ENCODE data around the gene RASSF9. TPM values are rescaled to one million over a fixed set of nuclear protein-coding genes. Genes with fewer than 3 reads are reported as not detected.

Gene RASSF9
- total RNA-seq, 1 donor from 2014 or later = 2.2 TPM

GRCh38 chr12:85833579-85833978 lies 2.6 kb downstream of the RASSF9 start:
- no peak for TF ChIP-seq CTCF (IDR thresholded peaks at IDR 0.05; ENCODE audit: unreplicated experiment)
- H3K9me3 Mint-ChIP-seq (ENCODE audit: unreplicated experiment) = no peaks in the 10 kb centered on the region
- H3K27me3 Mint-ChIP-seq (ENCODE audit: unreplicated experiment) = peaks cover 2% of the 10 kb centered on the region
- no peak for DNase-seq (ENCODE audit: low spot score)
- peaks cover 6% of the 10 kb centered on the region for H3K4me1 Mint-ChIP-seq (ENCODE audit: unreplicated experiment)
- no peak overlapping the region for H3K4me3 Mint-ChIP-seq (ENCODE audit: unreplicated experiment)
- H3K36me3 Mint-ChIP-seq (ENCODE audit: low read depth, unreplicated experiment) = no peaks in the 10 kb centered on the region
- H3K27ac Mint-ChIP-seq (ENCODE audit: unreplicated experiment) = no peak overlapping the region

- TF ChIP-seq CTCF (IDR thresholded peaks at IDR 0.05; ENCODE audit: unreplicated experiment) = no peak
- H3K9me3 Mint-ChIP-seq (ENCODE audit: unreplicated experiment) = no peaks in the 10 kb centered on the region
- H3K4me1 Mint-ChIP-seq (ENCODE audit: unreplicated experiment) = peaks cover 6% of the 10 kb centered on the region
- DNase-seq (ENCODE audit: low spot score) = no peak
- no peaks in the 10 kb centered on the region for H3K36me3 Mint-ChIP-seq (ENCODE audit: low read depth, unreplicated experiment)
- H3K4me3 Mint-ChIP-seq (ENCODE audit: unreplicated experiment) = no peak overlapping the region
- H3K27ac Mint-ChIP-seq (ENCODE audit: unreplicated experiment) = no peak overlapping the region
- peaks cover 2% of the 10 kb centered on the region for H3K27me3 Mint-ChIP-seq (ENCODE audit: unreplicated experiment)
Measured at GRCh38 chr12:85831327-85831990, 4.8 kb downstream of the RASSF9 start.

GRCh38 chr12:85829391-85829790 lies 6.8 kb downstream of the RASSF9 start:
- TF ChIP-seq CTCF (IDR thresholded peaks at IDR 0.05; ENCODE audit: unreplicated experiment) = no peak
- no peaks in the 10 kb centered on the region for H3K9me3 Mint-ChIP-seq (ENCODE audit: unreplicated experiment)
- no peaks in the 10 kb centered on the region for H3K36me3 Mint-ChIP-seq (ENCODE audit: low read depth, unreplicated experiment)
- no peak overlapping the region for H3K4me3 Mint-ChIP-seq (ENCODE audit: unreplicated experiment)
- no peak overlapping the region for H3K27ac Mint-ChIP-seq (ENCODE audit: unreplicated experiment)
- no peak for DNase-seq (ENCODE audit: low spot score)
- H3K4me1 Mint-ChIP-seq (ENCODE audit: unreplicated experiment) = no peaks in the 10 kb centered on the region
- H3K27me3 Mint-ChIP-seq (ENCODE audit: unreplicated experiment) = peaks cover 2% of the 10 kb centered on the region

- no peak overlapping the region for H3K27ac Mint-ChIP-seq (ENCODE audit: unreplicated experiment)
- no peaks in the 10 kb centered on the region for H3K36me3 Mint-ChIP-seq (ENCODE audit: low read depth, unreplicated experiment)
- DNase-seq (ENCODE audit: low spot score) = no peak
Measured at GRCh38 chr12:85828576-85828975, 7.6 kb downstream of the RASSF9 start.

More at GRCh38 chr12:85828576-85828975, 7.6 kb downstream of the RASSF9 start:
- TF ChIP-seq CTCF (IDR thresholded peaks at IDR 0.05; ENCODE audit: unreplicated experiment) = no peak
- Mint-ChIP-seq H3K9me3 (ENCODE audit: unreplicated experiment) (no peaks in the 10 kb centered on the region), H3K27me3 (ENCODE audit: unreplicated experiment) (no peaks in the 10 kb centered on the region), H3K4me1 (ENCODE audit: unreplicated experiment) (no peaks in the 10 kb centered on the region), H3K4me3 (ENCODE audit: unreplicated experiment) (no peak overlapping the region)
